Body of pancreas (tissue), 4 donors: ENCODE results near the gene COX15.

Experiments
- POLR2A ChIP-seq, 3 donors: fragments of 450-650 bp; IDR thresholded peaks; one replicate each; pipeline ENCODE4 v1.6.1; 2016; ENCODE audit warnings: antibody characterized with exemption in 3 of 3, mild to moderate bottlenecking in 2 of 3
- TF ChIP-seq, protein P1 (sequence below), 7 experiments: fragments of 450-650 bp in 4 of 7; fragments of 200-600 bp in 3 of 7; sonication (generic) in 3 of 7; IDR thresholded peaks; one replicate each; pipeline ENCODE4 v1.5.1; 2016 to 2019; ENCODE audit warnings: antibody characterized with exemption in 7 of 7

DNA sequence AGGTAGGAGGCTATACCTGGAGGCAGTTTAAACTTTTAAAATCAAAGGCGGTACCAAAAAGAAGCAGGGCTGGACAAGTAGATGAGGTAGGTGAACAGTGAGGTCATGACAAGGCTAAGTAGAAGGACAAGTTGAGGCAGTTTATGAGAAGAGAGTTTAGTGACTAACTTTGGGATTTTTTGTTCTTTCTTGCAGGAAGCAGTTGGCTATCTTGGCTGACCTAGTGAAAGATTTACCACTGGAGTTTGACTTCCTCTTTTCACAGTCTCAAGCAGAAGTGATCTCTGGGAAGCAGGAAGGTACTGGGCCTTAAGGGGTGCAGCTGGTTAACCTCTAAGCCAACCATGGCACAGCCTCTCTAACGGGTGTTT is 46.3 kb downstream of the COX15 start:
- TF ChIP-seq, protein P1, sequence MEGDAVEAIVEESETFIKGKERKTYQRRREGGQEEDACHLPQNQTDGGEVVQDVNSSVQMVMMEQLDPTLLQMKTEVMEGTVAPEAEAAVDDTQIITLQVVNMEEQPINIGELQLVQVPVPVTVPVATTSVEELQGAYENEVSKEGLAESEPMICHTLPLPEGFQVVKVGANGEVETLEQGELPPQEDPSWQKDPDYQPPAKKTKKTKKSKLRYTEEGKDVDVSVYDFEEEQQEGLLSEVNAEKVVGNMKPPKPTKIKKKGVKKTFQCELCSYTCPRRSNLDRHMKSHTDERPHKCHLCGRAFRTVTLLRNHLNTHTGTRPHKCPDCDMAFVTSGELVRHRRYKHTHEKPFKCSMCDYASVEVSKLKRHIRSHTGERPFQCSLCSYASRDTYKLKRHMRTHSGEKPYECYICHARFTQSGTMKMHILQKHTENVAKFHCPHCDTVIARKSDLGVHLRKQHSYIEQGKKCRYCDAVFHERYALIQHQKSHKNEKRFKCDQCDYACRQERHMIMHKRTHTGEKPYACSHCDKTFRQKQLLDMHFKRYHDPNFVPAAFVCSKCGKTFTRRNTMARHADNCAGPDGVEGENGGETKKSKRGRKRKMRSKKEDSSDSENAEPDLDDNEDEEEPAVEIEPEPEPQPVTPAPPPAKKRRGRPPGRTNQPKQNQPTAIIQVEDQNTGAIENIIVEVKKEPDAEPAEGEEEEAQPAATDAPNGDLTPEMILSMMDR (IDR thresholded peaks at IDR 0.05): no peak
- no peak for TF ChIP-seq POLR2A (IDR thresholded peaks at IDR 0.05)
